Adrenal gland (tissue), 12 donors: Measurements from ENCODE around the gene ALX4. TPM values are rescaled to one million over a fixed set of nuclear protein-coding genes. Genes with fewer than 3 reads are reported as not detected.
A peak's percentile ranks its signal among the peaks of the same experiment; 100 is the strongest.

Experiments used
- DNase-seq, 7 donors: peaks; one replicate each; pipeline ENCODE4 v3.0.0-alpha.2; 2019 to 2020
- H3K27ac ChIP-seq, 5 donors: fragments of 200-600 bp; sonication (generic) in 4 of 5; 1 replicate in 3 of 5; 2 replicates in 2 of 5; pipeline versions ENCODE4 v1.5.1 to v1.8.0; 2016 to 2020; ENCODE audit warnings: mild to moderate bottlenecking in 1 of 5
- H3K27me3 ChIP-seq: fragments of 200-600 bp; 2 replicates; pipeline ENCODE4 v1.8.0; 2021
- H3K36me3 ChIP-seq, 2 donors: fragments of 200-600 bp; replicated peaks in 1 of 2; 1 replicate in 1 of 2; 2 replicates in 1 of 2; pipeline versions ENCODE4 v1.5.1 to v1.8.0; 2018 to 2022
- H3K4me1 ChIP-seq, 2 donors: fragments of 200-600 bp; replicated peaks in 1 of 2; 1 replicate in 1 of 2; 2 replicates in 1 of 2; pipeline versions ENCODE4 v1.5.1 to v1.8.0; 2018 to 2021
- H3K4me3 ChIP-seq, 4 donors: fragments of 200-600 bp; sonication (generic) in 3 of 4; one replicate each; pipeline ENCODE4 v1.5.1; 2016 to 2018
- H3K9me3 ChIP-seq, 3 donors: fragments of 200-600 bp; sonication (generic) in 1 of 3; replicated peaks in 1 of 3; 1 replicate in 2 of 3; 2 replicates in 1 of 3; pipeline versions ENCODE4 v1.5.1 to v1.8.0; 2016 to 2021
- CTCF ChIP-seq, 6 experiments: fragments of 450-650 bp in 4 of 6; fragments of 200-600 bp in 2 of 6; sonication (generic) in 1 of 6; IDR thresholded peaks; 1 replicate in 5 of 6; 2 replicates in 1 of 6; pipeline versions ENCODE4 v1.5.1 to v1.8.0; 2016 to 2021; ENCODE audit warnings: antibody characterized with exemption in 6 of 6, mild to moderate bottlenecking in 2 of 6, moderate library complexity in 1 of 6
- POLR2A ChIP-seq, 2 donors: fragments of 450-650 bp; IDR thresholded peaks; one replicate each; pipeline ENCODE4 v1.6.1; 2017; ENCODE audit warnings: antibody characterized with exemption in 2 of 2, mild to moderate bottlenecking in 2 of 2, moderate library complexity in 1 of 2
- WGBS, 4 donors: extraction: QIAGEN DNeasy Blood & Tissue Kit in 2 of 4; methylation state at CpG; one replicate each; pipeline versions ENCODE4 v1.1.5 to v1.1.7; 2013 to 2017; 5-methylcytosine and 5-hydroxymethylcytosine counted together
- intact Hi-C, 2 donors: fragments of 100-400 bp; cut with DNase I; formaldehyde crosslinking; loops; one replicate each; pipeline versions ENCODE4 v1.14.1 to v1.15.0; 2022 to 2023
- polyA plus RNA-seq, 3 donors: library from polyadenylated mRNA; stranded (reverse); fragments of 200-250 nt in 2 of 3; fragments of 350-450 nt in 1 of 3; fragmentation: Illumina TruSeq in 1 of 3; extraction: RNeasy Lipid Tissue Mini Kit (QIAGEN cat#74804) in 1 of 3; gene quantifications; one replicate each; pipeline ENCODE4 v1.2.3, GENCODE V29; 2013 to 2014
- total RNA-seq, 9 donors: library from RNA; depleted of rRNA in 4 of 9; stranded (reverse); fragments of >200 nt in 4 of 9; fragments of 120-200 nt in 1 of 9; fragmentation: NEBNext Ultra II Directional in 1 of 9; extraction: Animal tissue kit (Norgen Biotek cat#: 25700) in 1 of 9; gene quantifications; one replicate each; pipeline versions ENCODE4 v1.1.0 to v1.2.4, GENCODE V29; 2013 to 2023
- donor health status: healthy with polysubstance abuse.
- donor health status: Bipolar disorder and iron deficiency.
- donor health status: DM: yes; HTN: yes; CAD: no.
- donor health status: DM: no; HTN: no; CAD: no.
- donor health status: DM: no; HTN: no; CAD: no.
- donor health status: DM: yes; HTN: yes; CAD: no.

The ALX4 gene
- total and polyA plus RNA-seq, 12 donors, result 0.03 to 0.06 TPM; not detected in 10

DNA sequence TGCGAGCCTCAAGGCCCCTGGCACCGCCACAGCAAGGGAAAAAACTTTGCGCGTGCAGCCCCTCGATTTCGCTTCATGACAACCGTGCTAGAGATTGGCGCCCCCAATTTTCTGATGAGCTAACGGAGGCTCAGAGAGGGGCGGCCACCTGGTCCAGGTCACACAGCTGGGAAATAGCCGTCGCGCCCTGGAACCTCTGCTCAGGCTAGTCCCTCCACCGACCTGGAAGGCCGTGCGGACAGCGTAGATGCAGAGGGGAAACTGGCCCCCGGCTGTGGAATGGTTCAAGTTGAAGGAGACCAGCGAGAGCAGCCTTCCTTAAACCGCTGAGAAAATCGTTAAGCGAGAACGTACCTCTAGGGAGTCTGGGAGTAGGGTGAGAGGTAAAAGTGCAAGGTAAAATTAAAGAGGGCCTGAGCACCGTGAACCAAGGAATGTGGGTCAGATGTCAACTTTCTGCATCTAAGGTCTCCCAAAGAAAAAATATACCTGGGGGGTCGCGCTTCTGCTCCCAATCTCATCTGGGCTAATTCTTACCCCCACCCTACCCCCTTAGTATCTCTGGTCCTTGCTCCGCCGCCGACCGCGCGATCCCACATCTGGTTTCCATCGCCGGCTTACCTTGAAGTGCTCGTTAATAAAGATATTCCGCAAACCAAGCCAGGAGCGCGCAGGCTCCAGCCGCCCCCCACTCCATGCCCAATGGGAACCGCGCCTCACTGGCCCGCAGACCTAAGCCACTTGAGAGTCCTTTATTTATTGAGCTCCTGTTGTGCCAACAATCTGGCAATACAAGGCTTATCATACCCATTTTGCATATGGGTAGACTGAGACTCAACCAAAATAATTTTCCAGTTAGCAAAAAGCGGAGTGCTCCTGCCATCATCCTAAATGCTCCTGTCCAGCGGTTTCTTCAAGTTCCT lies 1.7 kb upstream of the ALX4 start:
- no peak for DNase-seq
- H3K4me1 ChIP-seq, result peaks cover 16 to 19% of the 10 kb centered on the region in 2 donors
- no peak overlapping the region for H3K4me3 ChIP-seq
- peaks cover 90% of the 10 kb centered on the region for H3K27me3 ChIP-seq
- TF ChIP-seq POLR2A (IDR thresholded peaks at IDR 0.05) (no peak), CTCF (IDR thresholded peaks at IDR 0.05) (no peak)
- H3K36me3 ChIP-seq, result no peaks in the 10 kb centered on the region
- H3K27ac ChIP-seq, result no peak overlapping the region
- intact Hi-C loops, result no loop called here
- H3K9me3 ChIP-seq, result no peaks in the 10 kb centered on the region
- 9 to 14% (median 10%) methylated on average over 42 to 44 of the region's 44 CpGs for WGBS, 4 donors

- H3K36me3 ChIP-seq, result no peaks in the 10 kb centered on the region
- DNase-seq, result no peak
- H3K4me1 ChIP-seq, result peaks cover 7 to 10% of the 10 kb centered on the region in 2 donors
- peaks cover 90% of the 10 kb centered on the region for H3K27me3 ChIP-seq
- intact Hi-C loops, result no loop called here
- 5 to 11% (median 5%) methylated on average over 27 to 49 of the region's 49 CpGs for WGBS, 4 donors
- no peak overlapping the region for H3K27ac ChIP-seq
- H3K9me3 ChIP-seq, result no peaks in the 10 kb centered on the region
- TF ChIP-seq POLR2A (IDR thresholded peaks at IDR 0.05), result no peak
- no peak for TF ChIP-seq CTCF (IDR thresholded peaks at IDR 0.05)
- H3K4me3 ChIP-seq, result no peak overlapping the region
These were observed 729 bp upstream of the ALX4 start for GRCh38 chr11:44310463-44311272.

DNA sequence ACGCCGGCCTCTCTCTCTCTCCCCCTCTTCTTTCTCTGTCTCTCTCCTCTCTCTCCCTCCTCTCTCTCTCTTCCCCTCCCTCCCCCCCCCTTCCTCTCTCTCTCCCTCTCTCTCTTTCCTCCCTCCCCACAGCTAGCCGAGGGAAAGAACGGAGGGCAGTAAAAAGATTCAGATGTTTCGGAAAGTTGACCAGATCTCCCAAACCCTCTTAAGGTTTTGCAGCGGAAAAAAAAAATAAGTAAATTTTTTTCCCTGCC lies 195 bp upstream of the ALX4 start:
- 2 to 4% (median 3%) methylated on average over 6 of the region's 6 CpGs for WGBS, 4 donors
- H3K9me3 ChIP-seq, result no peaks in the 10 kb centered on the region
- no peak for DNase-seq
- H3K36me3 ChIP-seq, result no peaks in the 10 kb centered on the region
- TF ChIP-seq CTCF (IDR thresholded peaks at IDR 0.05) (no peak), POLR2A (IDR thresholded peaks at IDR 0.05) (no peak)
- intact Hi-C loops, result no loop called here
- H3K27ac ChIP-seq, result no peak overlapping the region
- peak overlapping the region in 1 of 4 donors; percentile 41 for H3K4me3 ChIP-seq
- H3K4me1 ChIP-seq, result peaks cover 7 to 14% of the 10 kb centered on the region in 2 donors
- H3K27me3 ChIP-seq, result peaks cover 90% of the 10 kb centered on the region

GRCh38 chr11:44308923-44309477 lies 939 bp downstream of the ALX4 start:
- 10 to 56% (median 31%) methylated on average over 3 to 57 of the region's 57 CpGs for WGBS, 4 donors
- intact Hi-C loops, result no loop called here

More at GRCh38 chr11:44308923-44309477, 939 bp downstream of the ALX4 start:
- TF ChIP-seq CTCF (IDR thresholded peaks at IDR 0.05) (no peak), POLR2A (IDR thresholded peaks at IDR 0.05) (no peak)
- no peak overlapping the region for H3K27ac ChIP-seq
- DNase-seq, result no peak
- peaks cover 93% of the 10 kb centered on the region for H3K27me3 ChIP-seq
- peak overlapping the region in 1 of 4 donors; percentile 41 for H3K4me3 ChIP-seq
- H3K4me1 ChIP-seq, result peaks cover 7 to 21% of the 10 kb centered on the region in 2 donors
- no peaks in the 10 kb centered on the region for H3K9me3 ChIP-seq
- H3K36me3 ChIP-seq, result no peaks in the 10 kb centered on the region
